PC-9 (cell line): ENCODE measurements around the gene DCTD. TPM values are rescaled to one million over a fixed set of nuclear protein-coding genes. Genes with fewer than 3 reads are reported as not detected.

ENCODE experiments used
- BruUV-seq: library from RNA; stranded (reverse); fragments of 400-500 nt; replicated peaks from 2 replicates; lab custom pipeline; 2021; lab: Mats Ljungman, UMichigan
- CTCF ChIA-PET: fragments of 300-600 bp; sonication (Branson Sonifier 250); formaldehyde crosslinking; loops from one replicate; lab custom pipeline; 2022; ENCODE audit warnings: antibody characterized with exemption; lab: Charles Lee
- POLR2A ChIA-PET: fragments of 300-600 bp; sonication (Branson Sonifier 250); formaldehyde crosslinking; loops from one replicate; lab custom pipeline; 2022; ENCODE audit warnings: antibody characterized with exemption; ENCODE audit not compliant: unreplicated experiment; lab: Charles Lee
- DNase-seq, 2 experiments: peaks; one replicate each; pipeline versions ENCODE4 v3.0.0 to v3.0.0-alpha.2; 2015 to 2022; ENCODE audit warnings: mixed read lengths in 1 of 2
- H2AFZ ChIP-seq: fragments of 200-600 bp; sonication (generic); 2 replicates; pipeline ENCODE4 v1.8.1; 2017; ENCODE audit warnings: antibody characterized with exemption
- H3F3A ChIP-seq: fragments of 200-600 bp; sonication (generic); 2 replicates; pipeline ENCODE4 v1.8.1; 2017; ENCODE audit warnings: antibody characterized with exemption, mild to moderate bottlenecking, low read depth; ENCODE audit not compliant: insufficient read depth
- H3K27ac ChIP-seq: fragments of 200-600 bp; sonication (generic); 2 replicates; pipeline ENCODE4 v1.6.1; 2016; ENCODE audit warnings: mixed run types
- H3K27me3 ChIP-seq: fragments of 200-600 bp; sonication (generic); 2 replicates; pipeline ENCODE4 v1.6.1; 2016; ENCODE audit warnings: low read depth, mixed run types; ENCODE audit not compliant: insufficient read depth
- H3K36me3 ChIP-seq: fragments of 200-600 bp; sonication (generic); 2 replicates; pipeline ENCODE4 v1.6.1; 2016; ENCODE audit warnings: low read depth, mixed run types
- H3K4me1 ChIP-seq: fragments of 200-600 bp; sonication (generic); replicated peaks from 2 replicates; pipeline ENCODE4 v1.6.1; 2016; ENCODE audit warnings: mixed run types; ENCODE audit not compliant: insufficient read depth
- H3K4me2 ChIP-seq: fragments of 200-600 bp; sonication (generic); 2 replicates; pipeline ENCODE4 v1.6.1; 2017; ENCODE audit warnings: mixed run types
- H3K4me3 ChIP-seq: fragments of 200-600 bp; sonication (generic); 2 replicates; pipeline ENCODE4 v1.6.1; 2016; ENCODE audit warnings: mixed run types
- H3K79me2 ChIP-seq: fragments of 200-600 bp; sonication (generic); 2 replicates; pipeline ENCODE4 v1.6.1; 2017; ENCODE audit warnings: low read depth, mixed run types
- H3K9me2 ChIP-seq: fragments of 200-600 bp; sonication (generic); 2 replicates; pipeline ENCODE4 v1.8.1; 2017; ENCODE audit warnings: mild to moderate bottlenecking; ENCODE audit not compliant: insufficient read depth
- H3K9me3 ChIP-seq: fragments of 200-600 bp; sonication (generic); 2 replicates; pipeline ENCODE4 v1.8.1; 2016; ENCODE audit warnings: low read depth; ENCODE audit not compliant: insufficient read depth
- H4K20me1 ChIP-seq: fragments of 200-600 bp; sonication (generic); 2 replicates; pipeline ENCODE4 v1.8.1; 2017; ENCODE audit not compliant: insufficient read depth
- CTCF ChIP-seq: fragments of 200-600 bp; sonication (generic); conservative IDR thresholded peaks from 2 replicates; pipeline ENCODE4 v1.6.1; 2017; ENCODE audit warnings: mixed run types, antibody characterized with exemption, mild to moderate bottlenecking, moderate library complexity
- EZH2 ChIP-seq: fragments of 200-600 bp; sonication (generic); IDR thresholded peaks from 2 replicates; pipeline ENCODE4 v1.8.0; 2017; ENCODE audit warnings: antibody characterized with exemption, low read depth
- intact Hi-C: fragments of 100-400 bp; cut with micrococcal nuclease; formaldehyde crosslinking; loops from one replicate; pipeline ENCODE4 v1.10.0; 2022; ENCODE audit not compliant: unreplicated experiment
- total RNA-seq: library from RNA; stranded (reverse); gene quantifications from 2 replicates; pipeline ENCODE4 v1.2.3, GENCODE V29; 2021

DCTD gene
- total RNA-seq, 1 experiment from 2014 or later = 116 TPM

GRCh38 chr4:182890202-182890601 lies 27.0 kb downstream of the DCTD start:
- DNase-seq = no peak
- no peak for TF ChIP-seq CTCF
- no peak for TF ChIP-seq EZH2
- CTCF ChIA-PET = no interaction called here
- no peaks in the 10 kb centered on the region for H3K9me2 ChIP-seq
- H3K27ac ChIP-seq = no peak overlapping the region
- no TSS peak for BruUV-seq
- no peaks in the 10 kb centered on the region for H4K20me1 ChIP-seq
- H2AFZ ChIP-seq = no peak overlapping the region
- no peaks in the 10 kb centered on the region for H3F3A ChIP-seq
- H3K36me3 ChIP-seq = no peaks in the 10 kb centered on the region
- no peak overlapping the region for H3K4me3 ChIP-seq
- H3K4me2 ChIP-seq = no peak overlapping the region
- POLR2A ChIA-PET = no interaction called here
- intact Hi-C loops = no loop called here
- no peaks in the 10 kb centered on the region for H3K79me2 ChIP-seq
- no peaks in the 10 kb centered on the region for H3K27me3 ChIP-seq
- H3K4me1 ChIP-seq = no peaks in the 10 kb centered on the region
- no peaks in the 10 kb centered on the region; the same call in 1 of the 2 replicates for H3K9me3 ChIP-seq

- Histone ChIP-seq H3K9me3 (no peaks in the 10 kb centered on the region; the same call in 1 of the 2 replicates), H3K27ac (no peak overlapping the region), H3K36me3 (no peaks in the 10 kb centered on the region), H3K4me1 (no peaks in the 10 kb centered on the region), H3K4me3 (no peak overlapping the region), H3K9me2 (no peaks in the 10 kb centered on the region), H2AFZ (no peak overlapping the region), H4K20me1 (no peaks in the 10 kb centered on the region), H3F3A (no peaks in the 10 kb centered on the region), H3K4me2 (no peak overlapping the region), H3K27me3 (no peaks in the 10 kb centered on the region), H3K79me2 (no peaks in the 10 kb centered on the region)
- no peak for TF ChIP-seq CTCF
- TF ChIP-seq EZH2 = no peak
- no peak for DNase-seq
- no TSS peak for BruUV-seq
- intact Hi-C loops = no loop called here
- ChIA-PET CTCF (interaction anchor here (0.5 kb wide), 1 partner anchor 36 kb away, joined by 3 read pairs; no protein-coding TSS in a partner anchor), POLR2A (no interaction called here)
Measured at GRCh38 chr4:182888891-182889290, 28.3 kb downstream of the DCTD start.

DNA sequence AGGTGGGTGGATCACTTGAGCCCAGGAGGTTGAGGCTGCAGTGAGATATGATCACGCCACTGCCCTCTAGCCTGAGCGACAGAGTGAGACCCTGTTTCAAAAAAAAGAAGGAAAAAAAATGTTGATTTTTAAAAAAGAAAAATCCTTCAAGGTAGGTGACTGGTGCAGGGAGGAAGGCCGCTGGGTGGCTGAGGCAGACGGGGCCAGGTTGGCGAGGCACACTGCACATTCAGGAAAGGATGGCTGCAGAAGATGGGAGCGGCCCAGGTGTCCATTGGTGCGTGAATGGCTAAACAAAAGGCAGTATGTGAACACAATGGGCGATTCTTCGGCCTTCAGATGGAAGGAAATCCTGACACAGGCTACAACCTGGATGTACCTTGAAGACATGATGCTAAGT lies 30.4 kb downstream of the DCTD start:
- intact Hi-C loops = no loop called here
- no peak overlapping the region for H3K4me2 ChIP-seq
- TF ChIP-seq CTCF (no peak), EZH2 (no peak)
- H3K4me3 ChIP-seq = no peak overlapping the region
- no peaks in the 10 kb centered on the region for H3K4me1 ChIP-seq
- H2AFZ ChIP-seq = no peak overlapping the region
- H3K9me3 ChIP-seq = no peaks in the 10 kb centered on the region; the same call in 1 of the 2 replicates
- H4K20me1 ChIP-seq = no peaks in the 10 kb centered on the region
- no TSS peak for BruUV-seq
- no peak overlapping the region for H3K27ac ChIP-seq
- no peaks in the 10 kb centered on the region for H3K9me2 ChIP-seq
- CTCF ChIA-PET = no interaction called here
- no peaks in the 10 kb centered on the region for H3F3A ChIP-seq
- H3K79me2 ChIP-seq = no peaks in the 10 kb centered on the region
- DNase-seq = no peak
- POLR2A ChIA-PET = no interaction called here
- no peaks in the 10 kb centered on the region for H3K36me3 ChIP-seq
- H3K27me3 ChIP-seq = no peaks in the 10 kb centered on the region
